ENCODE measurements around the gene GSN. TPM values are rescaled to one million over a fixed set of nuclear protein-coding genes. Genes with fewer than 3 reads are reported as not detected.

Gene GSN
- total and polyA plus RNA-seq, 4 donors: 18.8 to 402 (median 51.6) TPM

DNA sequence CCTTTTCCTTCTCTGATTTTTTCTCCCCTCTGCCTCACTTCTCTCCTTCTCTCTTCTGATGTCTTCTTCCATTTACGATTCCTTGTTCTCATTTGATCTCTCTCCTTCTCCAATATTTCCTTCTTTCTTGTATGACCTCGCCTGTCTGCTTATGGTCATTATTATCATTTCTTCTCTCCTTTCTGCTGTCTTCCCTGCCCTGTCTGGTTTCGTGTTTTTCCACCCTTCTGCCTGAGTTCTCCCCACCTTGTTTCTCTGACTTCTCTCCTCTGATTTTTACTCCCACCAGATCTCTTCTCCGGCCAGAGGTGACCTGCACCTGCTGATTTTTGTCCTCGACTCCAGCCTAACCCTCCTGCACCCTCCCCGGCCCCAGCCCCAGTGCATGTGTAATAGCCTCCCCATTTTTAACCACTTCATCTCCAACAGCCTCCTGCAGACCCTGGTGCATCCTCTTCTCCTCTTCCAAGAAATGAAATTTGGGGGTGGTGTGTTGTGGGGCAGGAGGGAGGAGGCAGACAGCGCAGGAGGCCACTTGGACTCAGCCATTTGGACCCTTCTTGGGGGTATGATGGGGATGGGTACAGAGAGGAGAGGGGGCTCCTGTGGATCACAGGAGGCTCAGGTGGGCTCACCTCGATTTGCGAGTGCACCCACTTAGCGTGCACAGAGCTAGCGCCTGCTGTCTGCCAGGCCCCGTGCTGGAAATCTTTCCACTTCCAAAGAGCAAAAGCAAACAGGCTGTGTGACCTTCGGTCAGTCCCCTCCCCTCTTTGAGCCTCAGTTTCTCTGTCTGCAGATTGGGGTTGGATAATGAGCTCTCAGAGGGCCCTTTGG, 32.5 kb downstream of the GSN start:
- peak overlapping the region; percentile 13 to 50 (median 44) for H3K4me3 ChIP-seq (ENCODE audit: low read depth in 1 of 3, low read length in 3 of 3)
- no peak overlapping the region for H3K27ac ChIP-seq (ENCODE audit: low read depth in 1 of 2, low read length in 2 of 2)
- H3K9ac ChIP-seq (ENCODE audit: low read depth in 1 of 2, low read length in 2 of 2): peak overlapping the region; percentile 48
- peaks cover 0 to 6% (median 2%) of the 10 kb centered on the region in 4 donors for H3K36me3 ChIP-seq (ENCODE audit: control insufficient read depth in 4 of 4, insufficient read depth in 3 of 4, low read depth in 1 of 4, low read length in 3 of 4)
- no peaks in the 10 kb centered on the region for H3K9me3 ChIP-seq (ENCODE audit: control insufficient read depth in 4 of 4, low read length in 3 of 4)
- peaks cover 4 to 11% (median 7%) of the 10 kb centered on the region in 4 donors for H3K4me1 ChIP-seq (ENCODE audit: control insufficient read depth in 4 of 4, insufficient read depth in 4 of 4, low read length in 3 of 4)
- TF ChIP-seq FOXA2 (IDR thresholded peaks at IDR 0.05): no peak
- TF ChIP-seq FOXA1 (IDR thresholded peaks at IDR 0.05): no peak
- WGBS: 64% methylated on average over 13 of the region's 13 CpGs
- H3K27me3 ChIP-seq (ENCODE audit: control insufficient read depth in 4 of 4, insufficient read depth in 4 of 4, low read length in 3 of 4): no peaks in the 10 kb centered on the region
- no peak for DNase-seq (ENCODE audit: low spot score)

GRCh38 chr9:121301881-121302286, 33.9 kb downstream of the GSN start:
- Histone ChIP-seq H3K36me3 (ENCODE audit: control insufficient read depth in 4 of 4, insufficient read depth in 3 of 4, low read depth in 1 of 4, low read length in 3 of 4) (peaks cover 0 to 6% (median 2%) of the 10 kb centered on the region in 4 donors), H3K4me1 (ENCODE audit: control insufficient read depth in 4 of 4, insufficient read depth in 4 of 4, low read length in 3 of 4) (peaks cover 4 to 15% (median 7%) of the 10 kb centered on the region in 4 donors), H3K9ac (ENCODE audit: low read depth in 1 of 2, low read length in 2 of 2) (no peak overlapping the region), H3K27me3 (ENCODE audit: control insufficient read depth in 4 of 4, insufficient read depth in 4 of 4, low read length in 3 of 4) (no peaks in the 10 kb centered on the region), H3K27ac (ENCODE audit: low read depth in 1 of 2, low read length in 2 of 2) (no peak overlapping the region), H3K4me3 (ENCODE audit: low read depth in 1 of 3, low read length in 3 of 3) (no peak overlapping the region), H3K9me3 (ENCODE audit: control insufficient read depth in 4 of 4, low read length in 3 of 4) (no peaks in the 10 kb centered on the region)
- no peak for DNase-seq (ENCODE audit: low spot score)
- WGBS: 97% methylated on average over 11 of the region's 11 CpGs
- TF ChIP-seq FOXA1 (IDR thresholded peaks at IDR 0.05): no peak
- TF ChIP-seq EGR1 (IDR thresholded peaks at IDR 0.05; ENCODE audit: low read depth in 2 of 2): no peak
- TF ChIP-seq FOXA2 (IDR thresholded peaks at IDR 0.05): no peak
- no peak for TF ChIP-seq RAD21 (IDR thresholded peaks at IDR 0.05)
- TF ChIP-seq ATF3 (IDR thresholded peaks at IDR 0.05): no peak
- TF ChIP-seq NR2F2 (IDR thresholded peaks at IDR 0.05): no peak
- no peak for TF ChIP-seq MAX (IDR thresholded peaks at IDR 0.05)
- TF ChIP-seq JUND (IDR thresholded peaks at IDR 0.05): no peak
- no peak for TF ChIP-seq SP1 (IDR thresholded peaks at IDR 0.05)
- no peak for TF ChIP-seq RXRA (IDR thresholded peaks at IDR 0.05)
- TF ChIP-seq HNF4A (conservative IDR thresholded peaks at IDR 0.05): no peak
- no peak for TF ChIP-seq YY1 (IDR thresholded peaks at IDR 0.05)
- TF ChIP-seq, protein P1, sequence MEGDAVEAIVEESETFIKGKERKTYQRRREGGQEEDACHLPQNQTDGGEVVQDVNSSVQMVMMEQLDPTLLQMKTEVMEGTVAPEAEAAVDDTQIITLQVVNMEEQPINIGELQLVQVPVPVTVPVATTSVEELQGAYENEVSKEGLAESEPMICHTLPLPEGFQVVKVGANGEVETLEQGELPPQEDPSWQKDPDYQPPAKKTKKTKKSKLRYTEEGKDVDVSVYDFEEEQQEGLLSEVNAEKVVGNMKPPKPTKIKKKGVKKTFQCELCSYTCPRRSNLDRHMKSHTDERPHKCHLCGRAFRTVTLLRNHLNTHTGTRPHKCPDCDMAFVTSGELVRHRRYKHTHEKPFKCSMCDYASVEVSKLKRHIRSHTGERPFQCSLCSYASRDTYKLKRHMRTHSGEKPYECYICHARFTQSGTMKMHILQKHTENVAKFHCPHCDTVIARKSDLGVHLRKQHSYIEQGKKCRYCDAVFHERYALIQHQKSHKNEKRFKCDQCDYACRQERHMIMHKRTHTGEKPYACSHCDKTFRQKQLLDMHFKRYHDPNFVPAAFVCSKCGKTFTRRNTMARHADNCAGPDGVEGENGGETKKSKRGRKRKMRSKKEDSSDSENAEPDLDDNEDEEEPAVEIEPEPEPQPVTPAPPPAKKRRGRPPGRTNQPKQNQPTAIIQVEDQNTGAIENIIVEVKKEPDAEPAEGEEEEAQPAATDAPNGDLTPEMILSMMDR (IDR thresholded peaks at IDR 0.05; ENCODE audit: low read depth, low read length, missing input control): no peak

DNA sequence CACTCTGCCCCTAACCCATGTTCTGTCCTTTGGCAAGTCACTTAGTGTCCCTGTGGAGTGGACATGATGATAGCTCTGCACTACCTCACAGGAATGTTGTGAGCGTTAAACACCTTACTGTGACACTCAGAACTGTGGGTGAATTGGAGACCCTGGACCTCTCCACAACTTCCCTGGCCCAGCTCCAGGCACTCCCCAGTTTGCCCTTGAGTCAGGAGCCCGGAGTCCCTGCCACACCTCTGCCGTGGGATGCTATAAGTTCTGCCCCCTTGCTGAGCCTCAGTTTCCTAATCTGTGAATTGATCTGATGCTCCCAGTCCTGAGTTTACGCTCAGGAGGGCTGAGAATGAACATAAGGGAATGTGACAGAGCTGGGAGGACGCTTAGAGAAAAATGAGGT, 34.4 kb downstream of the GSN start:
- Histone ChIP-seq H3K27me3 (ENCODE audit: control insufficient read depth in 4 of 4, insufficient read depth in 4 of 4, low read length in 3 of 4) (no peaks in the 10 kb centered on the region), H3K27ac (ENCODE audit: low read depth in 1 of 2, low read length in 2 of 2) (no peak overlapping the region), H3K4me3 (ENCODE audit: low read depth in 1 of 3, low read length in 3 of 3) (no peak overlapping the region), H3K9ac (ENCODE audit: low read depth in 1 of 2, low read length in 2 of 2) (no peak overlapping the region), H3K4me1 (ENCODE audit: control insufficient read depth in 4 of 4, insufficient read depth in 4 of 4, low read length in 3 of 4) (peaks cover 4 to 15% (median 7%) of the 10 kb centered on the region in 4 donors), H3K36me3 (ENCODE audit: control insufficient read depth in 4 of 4, insufficient read depth in 3 of 4, low read depth in 1 of 4, low read length in 3 of 4) (peaks cover 0 to 6% (median 2%) of the 10 kb centered on the region in 4 donors), H3K9me3 (ENCODE audit: control insufficient read depth in 4 of 4, low read length in 3 of 4) (no peaks in the 10 kb centered on the region)
- no peak for DNase-seq (ENCODE audit: low spot score)
- WGBS: 96% methylated on average over 5 of the region's 5 CpGs
- TF ChIP-seq, protein P2, sequence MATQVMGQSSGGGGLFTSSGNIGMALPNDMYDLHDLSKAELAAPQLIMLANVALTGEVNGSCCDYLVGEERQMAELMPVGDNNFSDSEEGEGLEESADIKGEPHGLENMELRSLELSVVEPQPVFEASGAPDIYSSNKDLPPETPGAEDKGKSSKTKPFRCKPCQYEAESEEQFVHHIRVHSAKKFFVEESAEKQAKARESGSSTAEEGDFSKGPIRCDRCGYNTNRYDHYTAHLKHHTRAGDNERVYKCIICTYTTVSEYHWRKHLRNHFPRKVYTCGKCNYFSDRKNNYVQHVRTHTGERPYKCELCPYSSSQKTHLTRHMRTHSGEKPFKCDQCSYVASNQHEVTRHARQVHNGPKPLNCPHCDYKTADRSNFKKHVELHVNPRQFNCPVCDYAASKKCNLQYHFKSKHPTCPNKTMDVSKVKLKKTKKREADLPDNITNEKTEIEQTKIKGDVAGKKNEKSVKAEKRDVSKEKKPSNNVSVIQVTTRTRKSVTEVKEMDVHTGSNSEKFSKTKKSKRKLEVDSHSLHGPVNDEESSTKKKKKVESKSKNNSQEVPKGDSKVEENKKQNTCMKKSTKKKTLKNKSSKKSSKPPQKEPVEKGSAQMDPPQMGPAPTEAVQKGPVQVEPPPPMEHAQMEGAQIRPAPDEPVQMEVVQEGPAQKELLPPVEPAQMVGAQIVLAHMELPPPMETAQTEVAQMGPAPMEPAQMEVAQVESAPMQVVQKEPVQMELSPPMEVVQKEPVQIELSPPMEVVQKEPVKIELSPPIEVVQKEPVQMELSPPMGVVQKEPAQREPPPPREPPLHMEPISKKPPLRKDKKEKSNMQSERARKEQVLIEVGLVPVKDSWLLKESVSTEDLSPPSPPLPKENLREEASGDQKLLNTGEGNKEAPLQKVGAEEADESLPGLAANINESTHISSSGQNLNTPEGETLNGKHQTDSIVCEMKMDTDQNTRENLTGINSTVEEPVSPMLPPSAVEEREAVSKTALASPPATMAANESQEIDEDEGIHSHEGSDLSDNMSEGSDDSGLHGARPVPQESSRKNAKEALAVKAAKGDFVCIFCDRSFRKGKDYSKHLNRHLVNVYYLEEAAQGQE (IDR thresholded peaks at IDR 0.05): no peak
- TF ChIP-seq TAF1 (conservative IDR thresholded peaks at IDR 0.05) (no peak), HNF4G (IDR thresholded peaks at IDR 0.05) (no peak), ATF3 (IDR thresholded peaks at IDR 0.05) (no peak), JUND (IDR thresholded peaks at IDR 0.05) (no peak), RXRA (IDR thresholded peaks at IDR 0.05) (no peak), MAX (IDR thresholded peaks at IDR 0.05) (no peak), HNF4A (conservative IDR thresholded peaks at IDR 0.05) (no peak), RAD21 (IDR thresholded peaks at IDR 0.05) (no peak), SP1 (IDR thresholded peaks at IDR 0.05) (no peak)
- TF ChIP-seq, protein P1 (IDR thresholded peaks at IDR 0.05; ENCODE audit: low read depth, low read length, missing input control): no peak
